Measurements from ENCODE around the gene LHFPL2.

The LHFPL2 gene

GRCh38 chr5:78631931-78632330 lies 16.6 kb downstream of the LHFPL2 start:
- Histone ChIP-seq H3K79me2 (ENCODE audit: control insufficient read depth, low read length) (no peaks in the 10 kb centered on the region), H3K4me1 (ENCODE audit: control insufficient read depth, low read length) (no peaks in the 10 kb centered on the region), H3K9me3 (ENCODE audit: control insufficient read depth, insufficient read depth, low read length) (no peaks in the 10 kb centered on the region), H3K4me2 (ENCODE audit: low read length) (no peak overlapping the region), H4K20me1 (ENCODE audit: control insufficient read depth, insufficient read depth, low read depth, low read length) (no peaks in the 10 kb centered on the region), H3K4me3 (ENCODE audit: low read length) (no peak overlapping the region), H3F3A (ENCODE audit: control insufficient read depth, insufficient read depth) (no peaks in the 10 kb centered on the region), H3K27ac (ENCODE audit: low read depth, low read length) (no peak overlapping the region), H3K27me3 (ENCODE audit: control insufficient read depth, low read length) (no peaks in the 10 kb centered on the region), H3K9me2 (replicated peaks; ENCODE audit: control insufficient read depth, low read length) (no peaks in the 10 kb centered on the region), H3K36me3 (ENCODE audit: control insufficient read depth, low read length) (no peaks in the 10 kb centered on the region)
- TF ChIP-seq EZH2phosphoT487 (IDR thresholded peaks at IDR 0.05; ENCODE audit: borderline replicate concordance, low read length) (no peak), CTCF (IDR thresholded peaks at IDR 0.05; ENCODE audit: low read depth, low read length, poor library complexity, severe bottlenecking) (no peak)

- TF ChIP-seq EZH2phosphoT487 (IDR thresholded peaks at IDR 0.05; ENCODE audit: borderline replicate concordance, low read length) (no peak), CTCF (IDR thresholded peaks at IDR 0.05; ENCODE audit: low read depth, low read length, poor library complexity, severe bottlenecking) (no peak)
- Histone ChIP-seq H3K4me2 (ENCODE audit: low read length) (no peak overlapping the region), H3K4me1 (ENCODE audit: control insufficient read depth, low read length) (no peaks in the 10 kb centered on the region), H3K9me2 (replicated peaks; ENCODE audit: control insufficient read depth, low read length) (no peaks in the 10 kb centered on the region), H3K79me2 (ENCODE audit: control insufficient read depth, low read length) (no peaks in the 10 kb centered on the region), H3K36me3 (ENCODE audit: control insufficient read depth, low read length) (no peaks in the 10 kb centered on the region), H3K27me3 (ENCODE audit: control insufficient read depth, low read length) (no peaks in the 10 kb centered on the region), H3F3A (ENCODE audit: control insufficient read depth, insufficient read depth) (no peaks in the 10 kb centered on the region), H3K4me3 (ENCODE audit: low read length) (no peak overlapping the region), H4K20me1 (ENCODE audit: control insufficient read depth, insufficient read depth, low read depth, low read length) (no peaks in the 10 kb centered on the region), H3K27ac (ENCODE audit: low read depth, low read length) (no peak overlapping the region), H3K9me3 (ENCODE audit: control insufficient read depth, insufficient read depth, low read length) (no peaks in the 10 kb centered on the region)
Observed at GRCh38 chr5:78630047-78630446, 18.5 kb downstream of the LHFPL2 start.

GRCh38 chr5:78629624-78630023 lies 18.9 kb downstream of the LHFPL2 start:
- Histone ChIP-seq H3F3A (ENCODE audit: control insufficient read depth, insufficient read depth) (no peaks in the 10 kb centered on the region), H3K27me3 (ENCODE audit: control insufficient read depth, low read length) (no peaks in the 10 kb centered on the region), H3K9me3 (ENCODE audit: control insufficient read depth, insufficient read depth, low read length) (no peaks in the 10 kb centered on the region), H3K79me2 (ENCODE audit: control insufficient read depth, low read length) (no peaks in the 10 kb centered on the region), H3K36me3 (ENCODE audit: control insufficient read depth, low read length) (no peaks in the 10 kb centered on the region), H3K27ac (ENCODE audit: low read depth, low read length) (no peak overlapping the region), H3K4me2 (ENCODE audit: low read length) (no peak overlapping the region), H3K4me3 (ENCODE audit: low read length) (no peak overlapping the region), H4K20me1 (ENCODE audit: control insufficient read depth, insufficient read depth, low read depth, low read length) (no peaks in the 10 kb centered on the region), H3K4me1 (ENCODE audit: control insufficient read depth, low read length) (no peaks in the 10 kb centered on the region), H3K9me2 (replicated peaks; ENCODE audit: control insufficient read depth, low read length) (no peaks in the 10 kb centered on the region)
- TF ChIP-seq EZH2phosphoT487 (IDR thresholded peaks at IDR 0.05; ENCODE audit: borderline replicate concordance, low read length) (no peak), CTCF (IDR thresholded peaks at IDR 0.05; ENCODE audit: low read depth, low read length, poor library complexity, severe bottlenecking) (no peak)
